VCaP (cell line): Measurements from ENCODE around the gene IL6ST.

Experiments
- H3K27ac ChIP-seq: fragments of 450-650 bp; 2 replicates; pipeline ENCODE4 v1.5.1; 2017
- TF ChIP-seq, protein P1 (sequence below): fragments of 450-650 bp; conservative IDR thresholded peaks from 2 replicates; pipeline ENCODE4 v1.5.1; 2017; ENCODE audit warnings: mild to moderate bottlenecking, moderate library complexity

The IL6ST gene

GRCh38 chr5:55896238-55896637, 98.5 kb downstream of the IL6ST start:
- H3K27ac ChIP-seq: no peak overlapping the region
- TF ChIP-seq, protein P1, sequence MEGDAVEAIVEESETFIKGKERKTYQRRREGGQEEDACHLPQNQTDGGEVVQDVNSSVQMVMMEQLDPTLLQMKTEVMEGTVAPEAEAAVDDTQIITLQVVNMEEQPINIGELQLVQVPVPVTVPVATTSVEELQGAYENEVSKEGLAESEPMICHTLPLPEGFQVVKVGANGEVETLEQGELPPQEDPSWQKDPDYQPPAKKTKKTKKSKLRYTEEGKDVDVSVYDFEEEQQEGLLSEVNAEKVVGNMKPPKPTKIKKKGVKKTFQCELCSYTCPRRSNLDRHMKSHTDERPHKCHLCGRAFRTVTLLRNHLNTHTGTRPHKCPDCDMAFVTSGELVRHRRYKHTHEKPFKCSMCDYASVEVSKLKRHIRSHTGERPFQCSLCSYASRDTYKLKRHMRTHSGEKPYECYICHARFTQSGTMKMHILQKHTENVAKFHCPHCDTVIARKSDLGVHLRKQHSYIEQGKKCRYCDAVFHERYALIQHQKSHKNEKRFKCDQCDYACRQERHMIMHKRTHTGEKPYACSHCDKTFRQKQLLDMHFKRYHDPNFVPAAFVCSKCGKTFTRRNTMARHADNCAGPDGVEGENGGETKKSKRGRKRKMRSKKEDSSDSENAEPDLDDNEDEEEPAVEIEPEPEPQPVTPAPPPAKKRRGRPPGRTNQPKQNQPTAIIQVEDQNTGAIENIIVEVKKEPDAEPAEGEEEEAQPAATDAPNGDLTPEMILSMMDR: no peak

GRCh38 chr5:55895346-55895745, 99.4 kb downstream of the IL6ST start:
- H3K27ac ChIP-seq: no peak overlapping the region
- TF ChIP-seq, protein P1: no peak

DNA sequence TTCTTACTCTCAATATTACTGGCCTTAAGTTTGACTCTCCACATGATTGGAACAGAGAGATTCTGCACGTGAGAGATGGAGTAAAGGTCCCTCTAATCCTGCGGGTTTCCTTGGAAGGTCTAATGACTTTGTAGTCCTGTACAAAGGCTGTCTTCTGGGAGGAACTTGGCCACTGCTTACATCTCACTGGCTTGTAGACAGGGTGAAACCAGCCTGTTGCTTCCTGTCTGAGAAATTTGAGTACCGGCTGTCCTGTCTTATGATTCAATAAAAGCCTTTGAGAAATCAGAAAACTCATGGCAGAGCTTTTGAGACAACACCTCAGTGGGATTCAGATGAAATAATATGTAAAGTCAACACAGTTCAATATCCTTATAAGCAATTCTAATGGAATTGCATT, 100.6 kb downstream of the IL6ST start:
- TF ChIP-seq, protein P1: no peak
- no peak overlapping the region for H3K27ac ChIP-seq

DNA sequence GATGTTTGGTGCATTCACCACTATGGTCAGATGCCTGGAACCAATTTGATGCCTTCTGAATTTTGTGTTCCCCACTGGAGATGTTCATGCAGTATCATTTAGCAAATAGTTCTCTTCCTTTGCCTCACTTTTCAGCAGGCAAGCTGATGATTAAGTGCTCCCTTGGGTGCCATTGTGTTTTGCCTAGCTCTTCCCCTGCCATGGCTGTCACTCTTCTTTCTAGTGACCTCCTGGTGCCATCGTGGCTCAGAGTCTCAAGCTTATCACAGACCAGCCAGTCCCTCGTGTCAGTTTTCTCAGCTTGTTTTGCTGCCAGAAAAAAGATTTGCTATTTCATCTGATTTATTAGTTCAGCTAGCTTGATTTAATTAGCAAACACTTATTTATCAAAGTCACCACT, 102.3 kb downstream of the IL6ST start:
- TF ChIP-seq, protein P1: no peak
- H3K27ac ChIP-seq: no peak overlapping the region

GRCh38 chr5:55888205-55888604, 106.6 kb downstream of the IL6ST start:
- TF ChIP-seq, protein P1: no peak
- H3K27ac ChIP-seq: no peak overlapping the region

GRCh38 chr5:55885359-55885758, 109.4 kb downstream of the IL6ST start:
- no peak overlapping the region for H3K27ac ChIP-seq
- TF ChIP-seq, protein P1: no peak
